Measurements from ENCODE around the gene MBD5. TPM values are rescaled to one million over a fixed set of nuclear protein-coding genes. Genes with fewer than 3 reads are reported as not detected.

MBD5 gene
- total and polyA plus RNA-seq, 4 donors, result 2.0 to 15.9 (median 9.5) TPM

DNA sequence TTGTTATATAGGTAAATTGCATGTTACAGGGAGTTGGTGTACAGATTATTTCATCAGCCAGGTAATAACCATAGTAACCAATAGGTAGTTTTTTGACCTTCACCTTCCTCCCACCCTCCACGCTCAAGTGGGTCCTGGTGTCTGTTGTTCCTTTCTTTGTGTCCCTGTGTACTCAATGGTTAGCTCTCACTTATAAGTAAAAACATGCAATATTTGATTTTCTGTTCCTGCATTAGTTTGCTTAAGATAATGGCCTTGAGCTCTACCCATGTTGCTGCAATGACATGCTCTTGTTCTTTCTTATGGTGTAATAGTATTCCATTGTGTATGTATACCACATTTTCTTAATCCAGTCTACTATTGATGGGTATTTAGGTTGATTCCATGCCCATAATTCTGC lies 390.0 kb downstream of the MBD5 start:
- Histone ChIP-seq H3K4me3 (ENCODE audit: low read depth in 1 of 3, low read length in 3 of 3) (no peak overlapping the region), H3K27ac (ENCODE audit: low read depth in 1 of 2, low read length in 2 of 2) (no peak overlapping the region), H3K9me3 (ENCODE audit: control insufficient read depth in 4 of 4, low read length in 3 of 4) (peaks cover 0 to 3% (median under 1%) of the 10 kb centered on the region in 4 donors), H3K27me3 (ENCODE audit: control insufficient read depth in 4 of 4, insufficient read depth in 4 of 4, low read length in 3 of 4) (no peaks in the 10 kb centered on the region), H3K9ac (ENCODE audit: low read depth in 1 of 2, low read length in 2 of 2) (no peak overlapping the region), H3K36me3 (ENCODE audit: control insufficient read depth in 4 of 4, insufficient read depth in 3 of 4, low read depth in 1 of 4, low read length in 3 of 4) (no peaks in the 10 kb centered on the region), H3K4me1 (ENCODE audit: control insufficient read depth in 4 of 4, insufficient read depth in 4 of 4, low read length in 3 of 4) (no peaks in the 10 kb centered on the region)
- DNase-seq (ENCODE audit: low spot score), result no peak
- 61% methylated on average over 1 of the region's 1 CpG for WGBS
- TF ChIP-seq, protein P1, sequence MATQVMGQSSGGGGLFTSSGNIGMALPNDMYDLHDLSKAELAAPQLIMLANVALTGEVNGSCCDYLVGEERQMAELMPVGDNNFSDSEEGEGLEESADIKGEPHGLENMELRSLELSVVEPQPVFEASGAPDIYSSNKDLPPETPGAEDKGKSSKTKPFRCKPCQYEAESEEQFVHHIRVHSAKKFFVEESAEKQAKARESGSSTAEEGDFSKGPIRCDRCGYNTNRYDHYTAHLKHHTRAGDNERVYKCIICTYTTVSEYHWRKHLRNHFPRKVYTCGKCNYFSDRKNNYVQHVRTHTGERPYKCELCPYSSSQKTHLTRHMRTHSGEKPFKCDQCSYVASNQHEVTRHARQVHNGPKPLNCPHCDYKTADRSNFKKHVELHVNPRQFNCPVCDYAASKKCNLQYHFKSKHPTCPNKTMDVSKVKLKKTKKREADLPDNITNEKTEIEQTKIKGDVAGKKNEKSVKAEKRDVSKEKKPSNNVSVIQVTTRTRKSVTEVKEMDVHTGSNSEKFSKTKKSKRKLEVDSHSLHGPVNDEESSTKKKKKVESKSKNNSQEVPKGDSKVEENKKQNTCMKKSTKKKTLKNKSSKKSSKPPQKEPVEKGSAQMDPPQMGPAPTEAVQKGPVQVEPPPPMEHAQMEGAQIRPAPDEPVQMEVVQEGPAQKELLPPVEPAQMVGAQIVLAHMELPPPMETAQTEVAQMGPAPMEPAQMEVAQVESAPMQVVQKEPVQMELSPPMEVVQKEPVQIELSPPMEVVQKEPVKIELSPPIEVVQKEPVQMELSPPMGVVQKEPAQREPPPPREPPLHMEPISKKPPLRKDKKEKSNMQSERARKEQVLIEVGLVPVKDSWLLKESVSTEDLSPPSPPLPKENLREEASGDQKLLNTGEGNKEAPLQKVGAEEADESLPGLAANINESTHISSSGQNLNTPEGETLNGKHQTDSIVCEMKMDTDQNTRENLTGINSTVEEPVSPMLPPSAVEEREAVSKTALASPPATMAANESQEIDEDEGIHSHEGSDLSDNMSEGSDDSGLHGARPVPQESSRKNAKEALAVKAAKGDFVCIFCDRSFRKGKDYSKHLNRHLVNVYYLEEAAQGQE (IDR thresholded peaks at IDR 0.05), result no peak
- TF ChIP-seq FOXA2 (IDR thresholded peaks at IDR 0.05) (no peak), HNF4A (conservative IDR thresholded peaks at IDR 0.05) (peak; percentile 17), HNF4G (IDR thresholded peaks at IDR 0.05) (no peak), SP1 (IDR thresholded peaks at IDR 0.05) (no peak)

DNA sequence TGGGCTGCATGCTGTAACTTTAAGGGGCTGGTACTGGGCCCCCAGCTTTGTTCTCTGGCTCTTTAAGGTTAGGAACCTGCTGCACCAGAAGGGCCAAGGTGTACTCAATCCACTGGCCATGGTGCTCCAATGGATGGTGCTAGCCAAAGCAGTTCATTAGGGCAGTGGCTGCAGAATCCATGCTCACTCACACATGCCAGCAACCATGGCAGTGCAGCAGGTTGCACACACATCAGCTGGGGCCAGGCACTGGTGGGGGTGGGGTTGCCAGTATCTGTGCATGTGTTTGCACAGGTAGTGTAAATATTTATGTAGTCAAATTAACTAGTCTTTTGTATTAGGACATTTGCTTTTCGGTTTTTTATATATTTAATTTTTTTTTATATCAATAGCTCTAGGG lies 395.4 kb downstream of the MBD5 start:
- no peaks in the 10 kb centered on the region for H3K36me3 ChIP-seq (ENCODE audit: control insufficient read depth in 4 of 4, insufficient read depth in 3 of 4, low read depth in 1 of 4, low read length in 3 of 4)
- TF ChIP-seq, protein P1 (IDR thresholded peaks at IDR 0.05), result no peak
- TF ChIP-seq FOXA2 (IDR thresholded peaks at IDR 0.05) (no peak), GABPA (IDR thresholded peaks at IDR 0.05 in 1 of 2, conservative IDR thresholded peaks at IDR 0.05 in 1 of 2) (no peak)
- H3K4me3 ChIP-seq (ENCODE audit: low read depth in 1 of 3, low read length in 3 of 3), result no peak overlapping the region
- no peak overlapping the region for H3K9ac ChIP-seq (ENCODE audit: low read depth in 1 of 2, low read length in 2 of 2)
- H3K4me1 ChIP-seq (ENCODE audit: control insufficient read depth in 4 of 4, insufficient read depth in 4 of 4, low read length in 3 of 4), result no peaks in the 10 kb centered on the region
- H3K27ac ChIP-seq (ENCODE audit: low read depth in 1 of 2, low read length in 2 of 2), result no peak overlapping the region
- WGBS, result 63% methylated on average over 1 of the region's 1 CpG
- H3K9me3 ChIP-seq (ENCODE audit: control insufficient read depth in 4 of 4, low read length in 3 of 4), result peaks cover 0 to 3% (median under 1%) of the 10 kb centered on the region in 4 donors
- no peaks in the 10 kb centered on the region for H3K27me3 ChIP-seq (ENCODE audit: control insufficient read depth in 4 of 4, insufficient read depth in 4 of 4, low read length in 3 of 4)
- no peak for DNase-seq (ENCODE audit: low spot score)

- Histone ChIP-seq H3K36me3 (ENCODE audit: control insufficient read depth in 4 of 4, insufficient read depth in 3 of 4, low read depth in 1 of 4, low read length in 3 of 4) (no peaks in the 10 kb centered on the region), H3K4me3 (ENCODE audit: low read depth in 1 of 3, low read length in 3 of 3) (no peak overlapping the region), H3K9me3 (ENCODE audit: control insufficient read depth in 4 of 4, low read length in 3 of 4) (no peaks in the 10 kb centered on the region), H3K27ac (ENCODE audit: low read depth in 1 of 2, low read length in 2 of 2) (no peak overlapping the region), H3K27me3 (ENCODE audit: control insufficient read depth in 4 of 4, insufficient read depth in 4 of 4, low read length in 3 of 4) (no peaks in the 10 kb centered on the region), H3K9ac (ENCODE audit: low read depth in 1 of 2, low read length in 2 of 2) (no peak overlapping the region), H3K4me1 (ENCODE audit: control insufficient read depth in 4 of 4, insufficient read depth in 4 of 4, low read length in 3 of 4) (no peaks in the 10 kb centered on the region)
- WGBS, result 92% methylated on average over 1 of the region's 1 CpG
- DNase-seq (ENCODE audit: low spot score), result no peak
- no peak for TF ChIP-seq RXRA (IDR thresholded peaks at IDR 0.05)
- TF ChIP-seq, protein P1 (IDR thresholded peaks at IDR 0.05), result no peak
- no peak for TF ChIP-seq HNF4A (conservative IDR thresholded peaks at IDR 0.05)
- no peak for TF ChIP-seq FOXA1 (IDR thresholded peaks at IDR 0.05)
- TF ChIP-seq YY1 (IDR thresholded peaks at IDR 0.05), result no peak
- no peak for TF ChIP-seq TAF1 (conservative IDR thresholded peaks at IDR 0.05)
- TF ChIP-seq SP1 (IDR thresholded peaks at IDR 0.05), result no peak
- TF ChIP-seq RAD21 (IDR thresholded peaks at IDR 0.05), result no peak
- no peak for TF ChIP-seq ATF3 (IDR thresholded peaks at IDR 0.05)
- no peak for TF ChIP-seq HNF4G (IDR thresholded peaks at IDR 0.05)
- no peak for TF ChIP-seq NR2F2 (IDR thresholded peaks at IDR 0.05)
- no peak for TF ChIP-seq EGR1 (IDR thresholded peaks at IDR 0.05; ENCODE audit: low read depth in 2 of 2)
- TF ChIP-seq GABPA (IDR thresholded peaks at IDR 0.05 in 1 of 2, conservative IDR thresholded peaks at IDR 0.05 in 1 of 2), result no peak
- no peak for TF ChIP-seq MAX (IDR thresholded peaks at IDR 0.05)
- TF ChIP-seq FOXA2 (IDR thresholded peaks at IDR 0.05), result no peak
These were observed 409.2 kb downstream of the MBD5 start for GRCh38 chr2:148430101-148430500.

Measured in liver (tissue), 9 donors.